Spleen (tissue), 11 donors: Measurements from ENCODE around the gene APOC1. TPM values are rescaled to one million over a fixed set of nuclear protein-coding genes. Genes with fewer than 3 reads are reported as not detected.

Experiments
- DNase-seq: peaks from one replicate; pipeline ENCODE4 v3.0.0-alpha.2; 2020
- H3K27ac ChIP-seq, 8 donors: fragments of 200-600 bp; sonication (generic) in 7 of 8; 1 replicate in 4 of 8; 2 replicates in 4 of 8; pipeline versions ENCODE4 v1.5.0 to v1.8.0; 2016 to 2021; ENCODE audit warnings: inconsistent platforms in 4 of 8, mild to moderate bottlenecking in 4 of 8, moderate library complexity in 1 of 8
- H3K27me3 ChIP-seq, 7 donors: fragments of 200-600 bp; sonication (generic) in 6 of 7; replicated peaks in 1 of 7; 1 replicate in 4 of 7; 2 replicates in 3 of 7; pipeline versions ENCODE4 v1.5.0 to v1.8.0; 2016 to 2021; ENCODE audit warnings: inconsistent platforms in 3 of 7, mild to moderate bottlenecking in 1 of 7
- H3K36me3 ChIP-seq, 6 donors: fragments of 200-600 bp; sonication (generic) in 5 of 6; 1 replicate in 4 of 6; 2 replicates in 2 of 6; pipeline versions ENCODE4 v1.5.0 to v1.8.0; 2016 to 2021; ENCODE audit warnings: inconsistent platforms in 2 of 6
- H3K4me1 ChIP-seq, 6 donors: fragments of 200-600 bp; sonication (generic) in 5 of 6; 1 replicate in 3 of 6; 2 replicates in 3 of 6; pipeline versions ENCODE4 v1.5.0 to v1.8.0; 2016 to 2021; ENCODE audit warnings: inconsistent platforms in 3 of 6
- H3K4me3 ChIP-seq, 8 donors: fragments of 200-600 bp; sonication (generic) in 7 of 8; 1 replicate in 4 of 8; 2 replicates in 4 of 8; pipeline versions ENCODE4 v1.5.0 to v1.8.0; 2016 to 2021; ENCODE audit warnings: inconsistent platforms in 4 of 8, mild to moderate bottlenecking in 4 of 8, moderate library complexity in 2 of 8
- H3K9me3 ChIP-seq, 8 donors: fragments of 200-600 bp; sonication (generic) in 7 of 8; 1 replicate in 4 of 8; 2 replicates in 4 of 8; pipeline versions ENCODE4 v1.5.0 to v1.8.0; 2016 to 2021; ENCODE audit warnings: inconsistent platforms in 4 of 8
- CTCF ChIP-seq, 11 experiments: fragments of 200-600 bp in 7 of 11; fragments of 450-650 bp in 4 of 11; sonication (generic) in 4 of 11; IDR thresholded peaks in 8 of 11; conservative IDR thresholded peaks in 3 of 11; 1 replicate in 7 of 11; 2 replicates in 4 of 11; pipeline versions ENCODE4 v1.4.0 to v1.8.0; 2016 to 2021; ENCODE audit warnings: antibody characterized with exemption in 11 of 11, inconsistent platforms in 4 of 11, mild to moderate bottlenecking in 1 of 11
- POLR2A ChIP-seq, 3 donors: fragments of 450-650 bp; IDR thresholded peaks; one replicate each; pipeline ENCODE4 v1.5.1; 2017; ENCODE audit warnings: antibody characterized with exemption in 3 of 3, mild to moderate bottlenecking in 1 of 3
- POLR2AphosphoS5 ChIP-seq, 3 donors: sonication (generic); formaldehyde crosslinking; IDR thresholded peaks; one replicate each; pipeline ENCODE4 v1.5.1; 2017; ENCODE audit warnings: antibody characterized with exemption in 3 of 3
- WGBS, 5 donors: extraction: QIAGEN DNeasy Blood & Tissue Kit in 3 of 5; methylation state at CpG; one replicate each; pipeline versions ENCODE4 v1.1.5 to v1.1.7; 2013 to 2018; 5-methylcytosine and 5-hydroxymethylcytosine counted together
- intact Hi-C: fragments of 100-400 bp; cut with DNase I; formaldehyde crosslinking; loops from one replicate; pipeline ENCODE4 v1.15.0; 2023; ENCODE audit warnings: low total_unique reads
- polyA plus RNA-seq, 3 donors: library from polyadenylated mRNA; stranded (reverse); fragments of 200-250 nt; gene quantifications; one replicate each; pipeline ENCODE4 v1.2.1, GENCODE V29; 2013
- total RNA-seq, 7 donors: library from RNA; depleted of rRNA in 3 of 7; stranded (reverse); fragments of >200 nt in 3 of 7; fragmentation: NEBNext Ultra II Directional in 4 of 7; extraction: Animal tissue kit (Norgen Biotek cat#: 25700) in 4 of 7; gene quantifications; one replicate each; pipeline versions ENCODE4 v1.1.0 to v1.2.1, GENCODE V29; 2016 to 2021
- donor health status: healthy with polysubstance abuse.
- donor health status: DM: no; HTN: no; CAD: no; lungs with moderate emphysema.
- donor health status: DM: no; HTN: no; CAD: no.
- donor health status: Bipolar disorder and iron deficiency.
- donor health status: healthy.
- donor health status: DM: no; HTN: no; CAD: no.
- donor health status: DM: yes; HTN: yes; CAD: no.

The APOC1 gene
- total and polyA plus RNA-seq, 10 donors: 90.0 to 465 (median 198) TPM

- intact Hi-C loops: no loop called here
- peaks cover 6 to 73% (median 34%) of the 10 kb centered on the region in 6 donors for H3K4me1 ChIP-seq
- H3K9me3 ChIP-seq: no peaks in the 10 kb centered on the region
- DNase-seq: no peak
- peaks cover 0 to 73% (median 32%) of the 10 kb centered on the region in 6 donors for H3K36me3 ChIP-seq
- TF ChIP-seq POLR2A (IDR thresholded peaks at IDR 0.05) (no peak), CTCF (IDR thresholded peaks at IDR 0.05 in 8 of 11, conservative IDR thresholded peaks at IDR 0.05 in 3 of 11) (no peak), POLR2AphosphoS5 (IDR thresholded peaks at IDR 0.05) (peak; percentile 31 to 59 (median 37))
- peak overlapping the region in 1 of 8 donors; percentile 24 for H3K4me3 ChIP-seq
- H3K27ac ChIP-seq: peak overlapping the region in 7 of 8 donors; percentile 14 to 91 (median 78)
- no peaks in the 10 kb centered on the region for H3K27me3 ChIP-seq
- 29 to 57% (median 41%) methylated on average over 13 of the region's 13 CpGs for whole genome bisulfite sequencing, 5 donors
Observed at GRCh38 chr19:44869733-44870470, 44.5 kb upstream of the APOC1 start.

GRCh38 chr19:44871809-44872208 lies 42.6 kb upstream of the APOC1 start:
- Histone ChIP-seq H3K36me3 (peaks cover 0 to 73% (median 40%) of the 10 kb centered on the region in 6 donors), H3K9me3 (no peaks in the 10 kb centered on the region), H3K4me1 (peaks cover 6 to 59% (median 36%) of the 10 kb centered on the region in 6 donors), H3K27ac (peak overlapping the region in 1 of 8 donors; percentile 91), H3K4me3 (no peak overlapping the region), H3K27me3 (no peaks in the 10 kb centered on the region)
- no peak for DNase-seq
- TF ChIP-seq CTCF (IDR thresholded peaks at IDR 0.05 in 8 of 11, conservative IDR thresholded peaks at IDR 0.05 in 3 of 11) (no peak), POLR2AphosphoS5 (IDR thresholded peaks at IDR 0.05) (peak in 1 of 3 donors; percentile 40)
- intact Hi-C loops: no loop called here
- 87 to 93% (median 93%) methylated on average over 14 of the region's 14 CpGs for WGBS, 5 donors

GRCh38 chr19:44872661-44873060 lies 41.7 kb upstream of the APOC1 start:
- 76 to 86% (median 81%) methylated on average over 4 of the region's 4 CpGs for WGBS, 5 donors
- TF ChIP-seq POLR2AphosphoS5 (IDR thresholded peaks at IDR 0.05) (no peak), CTCF (IDR thresholded peaks at IDR 0.05 in 8 of 11, conservative IDR thresholded peaks at IDR 0.05 in 3 of 11) (no peak), POLR2A (IDR thresholded peaks at IDR 0.05) (no peak)
- Histone ChIP-seq H3K27me3 (no peaks in the 10 kb centered on the region), H3K4me1 (peaks cover 6 to 59% (median 34%) of the 10 kb centered on the region in 6 donors), H3K9me3 (no peaks in the 10 kb centered on the region), H3K4me3 (no peak overlapping the region), H3K36me3 (peaks cover 0 to 73% (median 40%) of the 10 kb centered on the region in 6 donors), H3K27ac (no peak overlapping the region)
- DNase-seq: no peak
- intact Hi-C loops: no loop called here

GRCh38 chr19:44874317-44874716 lies 40.1 kb upstream of the APOC1 start:
- DNase-seq: no peak
- H3K36me3 ChIP-seq: peaks cover 0 to 87% (median 40%) of the 10 kb centered on the region in 6 donors
- no peak overlapping the region for H3K4me3 ChIP-seq
- TF ChIP-seq POLR2AphosphoS5 (IDR thresholded peaks at IDR 0.05): peak in 1 of 3 donors; percentile 38
- TF ChIP-seq CTCF (IDR thresholded peaks at IDR 0.05 in 8 of 11, conservative IDR thresholded peaks at IDR 0.05 in 3 of 11): no peak
- H3K27me3 ChIP-seq: no peaks in the 10 kb centered on the region
- intact Hi-C loops: no loop called here
- no peaks in the 10 kb centered on the region for H3K9me3 ChIP-seq
- no peak overlapping the region for H3K27ac ChIP-seq
- H3K4me1 ChIP-seq: peaks cover 6 to 51% (median 25%) of the 10 kb centered on the region in 6 donors
- 91 to 96% (median 93%) methylated on average over 15 to 16 of the region's 16 CpGs for WGBS, 5 donors
